ENCODE data around the gene FHOD1. TPM values are rescaled to one million over a fixed set of nuclear protein-coding genes. Genes with fewer than 3 reads are reported as not detected.
A peak's percentile ranks its signal among the peaks of the same experiment; 100 is the strongest.

The FHOD1 gene
- polyA plus RNA-seq, 3 donors, result 5.1 to 152 (median 5.5) TPM

DNA sequence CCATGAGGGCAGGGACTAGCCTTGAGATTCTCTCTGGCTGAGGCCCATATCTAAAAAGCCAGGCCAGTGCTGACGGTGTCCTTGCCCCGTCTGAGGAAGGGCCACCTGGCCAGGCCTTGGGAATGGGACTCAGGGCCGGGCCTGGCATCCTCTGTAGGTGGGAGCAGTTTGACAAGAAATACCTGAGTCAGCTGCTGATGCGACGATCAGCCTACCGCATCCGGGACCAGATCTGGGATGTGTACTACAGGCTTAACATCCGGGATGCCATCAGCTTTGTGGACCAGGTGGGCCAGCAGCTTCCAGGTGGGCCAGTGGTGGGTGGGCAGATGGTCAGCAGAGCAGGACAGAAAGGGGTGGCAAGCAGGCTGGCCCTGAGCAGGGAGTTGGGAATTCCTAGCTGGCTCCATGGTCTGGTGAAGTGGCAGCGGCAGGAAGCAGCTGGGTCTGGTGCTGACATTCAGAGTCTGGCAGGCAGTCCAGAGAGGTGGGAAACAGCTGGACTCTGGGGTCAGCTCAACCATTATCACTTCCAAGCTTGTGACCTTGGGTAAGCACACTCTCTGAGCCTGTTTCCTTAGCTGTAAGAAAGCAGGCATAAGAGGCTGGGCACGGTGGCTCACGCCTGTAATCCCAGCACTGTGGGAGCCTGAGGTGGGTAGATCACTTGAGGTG lies 11.0 kb upstream of the FHOD1 start:
- no peaks in the 10 kb centered on the region for H3K27me3 ChIP-seq (ENCODE audit: control insufficient read depth in 2 of 2, insufficient read depth in 2 of 2, low read length in 2 of 2)
- H3K27ac ChIP-seq (ENCODE audit: low read depth in 1 of 2, low read length in 2 of 2), result no peak overlapping the region
- intact Hi-C loops (cut with micrococcal nuclease), result no loop called here
- Mint-ChIP-seq H3K27ac (no peak overlapping the region), H3K9me3 (peaks cover 0 to 3% (median 0%) of the 10 kb centered on the region in 7 donors), H3K36me3 (no peaks in the 10 kb centered on the region), H3K4me3 (no peak overlapping the region), H3K27me3 (ENCODE audit: low read depth in 3 of 3) (peaks cover 5 to 9% (median 7%) of the 10 kb centered on the region in 3 donors), H3K4me1 (peaks cover 2% of the 10 kb centered on the region)
- H4K20me1 ChIP-seq (ENCODE audit: insufficient read depth, low read length), result no peaks in the 10 kb centered on the region
- no peaks in the 10 kb centered on the region for H3K9me3 ChIP-seq (replicated peaks in 1 of 2; ENCODE audit: control insufficient read depth in 1 of 2, insufficient read depth in 1 of 2, low read length in 2 of 2)
- no peaks in the 10 kb centered on the region for H3K4me1 ChIP-seq (ENCODE audit: control insufficient read depth in 1 of 2, insufficient read depth in 2 of 2, low read length in 2 of 2)
- no peaks in the 10 kb centered on the region for H3K36me3 ChIP-seq (replicated peaks in 1 of 2; ENCODE audit: control insufficient read depth in 1 of 2, insufficient read depth in 2 of 2, low read length in 2 of 2)
- H3K4me2 ChIP-seq (replicated peaks; ENCODE audit: extremely low read depth, low read length, poor library complexity, severe bottlenecking), result no peak overlapping the region
- no peaks in the 10 kb centered on the region for H3K79me2 ChIP-seq (ENCODE audit: insufficient read depth, low read length)
- no peak for DNase-seq
- TF ChIP-seq, protein P1, sequence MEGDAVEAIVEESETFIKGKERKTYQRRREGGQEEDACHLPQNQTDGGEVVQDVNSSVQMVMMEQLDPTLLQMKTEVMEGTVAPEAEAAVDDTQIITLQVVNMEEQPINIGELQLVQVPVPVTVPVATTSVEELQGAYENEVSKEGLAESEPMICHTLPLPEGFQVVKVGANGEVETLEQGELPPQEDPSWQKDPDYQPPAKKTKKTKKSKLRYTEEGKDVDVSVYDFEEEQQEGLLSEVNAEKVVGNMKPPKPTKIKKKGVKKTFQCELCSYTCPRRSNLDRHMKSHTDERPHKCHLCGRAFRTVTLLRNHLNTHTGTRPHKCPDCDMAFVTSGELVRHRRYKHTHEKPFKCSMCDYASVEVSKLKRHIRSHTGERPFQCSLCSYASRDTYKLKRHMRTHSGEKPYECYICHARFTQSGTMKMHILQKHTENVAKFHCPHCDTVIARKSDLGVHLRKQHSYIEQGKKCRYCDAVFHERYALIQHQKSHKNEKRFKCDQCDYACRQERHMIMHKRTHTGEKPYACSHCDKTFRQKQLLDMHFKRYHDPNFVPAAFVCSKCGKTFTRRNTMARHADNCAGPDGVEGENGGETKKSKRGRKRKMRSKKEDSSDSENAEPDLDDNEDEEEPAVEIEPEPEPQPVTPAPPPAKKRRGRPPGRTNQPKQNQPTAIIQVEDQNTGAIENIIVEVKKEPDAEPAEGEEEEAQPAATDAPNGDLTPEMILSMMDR (IDR thresholded peaks at IDR 0.05), result no peak
- H2AFZ ChIP-seq (ENCODE audit: insufficient read depth, low read depth, low read length, poor library complexity, severe bottlenecking), result no peak overlapping the region
- H3K4me3 ChIP-seq (replicated peaks in 1 of 3; ENCODE audit: low read depth in 2 of 3, low read length in 3 of 3), result no peak overlapping the region
- WGBS (ENCODE audit: insufficient coverage), result 94% methylated on average over 11 of the region's 11 CpGs
- H3K9ac ChIP-seq (ENCODE audit: insufficient read depth, low read length, poor library complexity, severe bottlenecking), result no peak overlapping the region

DNA sequence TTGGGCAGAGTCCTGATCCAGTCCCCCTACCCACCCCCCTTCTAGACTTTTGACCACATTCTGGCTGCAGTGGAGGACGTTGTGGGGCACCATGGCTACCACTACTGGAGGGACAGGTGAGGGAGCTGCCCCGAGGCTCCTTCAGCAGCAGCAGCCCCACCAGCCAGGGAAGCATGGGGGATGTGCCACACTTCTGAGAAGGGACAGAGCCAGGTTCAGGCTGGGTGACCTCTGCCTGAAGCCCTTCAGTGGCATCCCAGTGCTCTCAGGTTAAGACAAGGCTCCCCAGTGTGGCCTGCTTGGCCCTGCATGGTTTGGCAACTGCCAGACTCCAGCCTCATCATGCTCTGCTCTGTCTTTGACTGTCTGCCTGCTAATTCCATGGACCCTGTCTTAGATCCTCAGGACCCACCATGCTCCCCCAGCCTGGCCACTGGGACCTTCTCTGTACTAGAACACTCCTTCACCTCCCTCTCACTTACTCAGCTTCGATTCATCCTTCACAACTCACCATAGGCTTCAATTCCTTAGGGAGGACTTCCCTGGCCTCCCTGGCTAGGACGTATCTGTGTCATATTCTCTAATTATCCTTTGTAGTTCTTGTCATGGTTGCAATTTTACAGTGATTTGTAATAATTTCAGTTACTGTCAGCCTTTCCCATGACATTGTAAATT lies 10.3 kb upstream of the FHOD1 start:
- Mint-ChIP-seq H3K27ac (peak overlapping the region in 1 of 7 donors; percentile 4), H3K4me3 (no peak overlapping the region), H3K27me3 (ENCODE audit: low read depth in 3 of 3) (peaks cover 5 to 10% (median 7%) of the 10 kb centered on the region in 3 donors), H3K36me3 (no peaks in the 10 kb centered on the region), H3K9me3 (peaks cover 0 to 3% (median 0%) of the 10 kb centered on the region in 7 donors), H3K4me1 (peaks cover 2% of the 10 kb centered on the region)
- WGBS (ENCODE audit: insufficient coverage), result 100% methylated on average over 1 of the region's 4 CpGs
- intact Hi-C loops (cut with micrococcal nuclease), result no loop called here
- Histone ChIP-seq H3K27ac (ENCODE audit: low read depth in 1 of 2, low read length in 2 of 2) (no peak overlapping the region), H3K4me1 (ENCODE audit: control insufficient read depth in 1 of 2, insufficient read depth in 2 of 2, low read length in 2 of 2) (no peaks in the 10 kb centered on the region), H3K9ac (ENCODE audit: insufficient read depth, low read length, poor library complexity, severe bottlenecking) (no peak overlapping the region), H3K27me3 (ENCODE audit: control insufficient read depth in 2 of 2, insufficient read depth in 2 of 2, low read length in 2 of 2) (no peaks in the 10 kb centered on the region), H3K79me2 (ENCODE audit: insufficient read depth, low read length) (no peaks in the 10 kb centered on the region), H2AFZ (ENCODE audit: insufficient read depth, low read depth, low read length, poor library complexity, severe bottlenecking) (no peak overlapping the region), H3K9me3 (replicated peaks in 1 of 2; ENCODE audit: control insufficient read depth in 1 of 2, insufficient read depth in 1 of 2, low read length in 2 of 2) (no peaks in the 10 kb centered on the region), H3K4me2 (replicated peaks; ENCODE audit: extremely low read depth, low read length, poor library complexity, severe bottlenecking) (no peak overlapping the region), H3K4me3 (replicated peaks in 1 of 3; ENCODE audit: low read depth in 2 of 3, low read length in 3 of 3) (no peak overlapping the region), H4K20me1 (ENCODE audit: insufficient read depth, low read length) (no peaks in the 10 kb centered on the region), H3K36me3 (replicated peaks in 1 of 2; ENCODE audit: control insufficient read depth in 1 of 2, insufficient read depth in 2 of 2, low read length in 2 of 2) (no peaks in the 10 kb centered on the region)
- no peak for DNase-seq
- TF ChIP-seq, protein P1 (IDR thresholded peaks at IDR 0.05), result no peak

Data from CD14-positive monocyte (primary cell).